ENCODE results near the gene FAF2.

DNA sequence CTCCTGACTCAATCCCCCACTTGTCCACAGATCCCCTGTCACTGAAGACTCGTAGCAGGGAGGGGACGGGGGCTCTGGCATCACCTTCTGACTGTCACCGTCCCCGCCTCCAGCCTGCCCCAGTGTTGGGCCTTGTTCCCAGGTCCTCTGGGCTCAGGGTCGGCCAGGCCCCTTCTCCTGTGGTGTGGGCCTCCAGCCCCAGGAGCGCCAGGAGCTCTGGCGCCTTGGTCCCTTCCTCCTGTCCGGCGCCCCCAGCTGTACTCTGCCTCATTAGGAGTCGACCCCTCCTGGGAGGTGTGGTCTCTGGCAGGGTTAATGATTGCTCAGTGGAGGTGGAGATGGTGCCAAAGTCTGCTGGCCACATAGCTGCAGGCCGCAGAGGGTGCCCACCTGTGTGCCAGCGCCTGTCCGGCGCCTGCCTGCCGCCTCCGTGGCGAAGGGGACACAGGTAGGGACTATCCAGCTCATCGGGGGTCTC is 100.8 kb downstream of the FAF2 start, which contains the start of gene CDHR2:
- TF ChIP-seq POLR2A (IDR thresholded peaks at IDR 0.05; ENCODE audit: low read depth, low read length): no peak
- no peak for TF ChIP-seq TAF1 (IDR thresholded peaks at IDR 0.05; ENCODE audit: borderline replicate concordance, low read depth, low read length)
